ENCODE results near the gene PIGQ. TPM values are rescaled to one million over a fixed set of nuclear protein-coding genes. Genes with fewer than 3 reads are reported as not detected.

Gene PIGQ
- total RNA-seq, 1 experiment from 2014 or later, result 58.0 TPM

DNA sequence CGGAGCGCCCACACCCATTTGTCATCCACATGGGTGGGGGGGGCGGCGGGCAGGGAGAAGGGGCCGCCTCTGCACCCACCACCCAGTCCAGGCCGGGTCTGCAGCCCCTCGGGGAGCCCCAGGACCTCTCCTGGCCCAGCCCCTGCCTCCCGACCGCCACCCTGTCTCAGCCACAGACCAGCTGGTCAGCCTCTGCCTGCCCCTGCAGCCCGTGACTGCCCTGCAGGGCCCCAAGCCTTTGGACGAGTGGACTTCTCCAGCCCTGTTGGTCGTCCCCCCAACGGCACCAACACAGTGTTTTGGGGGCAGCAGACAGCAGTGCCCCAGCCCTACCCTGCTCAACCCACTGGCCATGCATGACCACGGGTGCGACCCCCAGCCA lies 8.4 kb upstream of the PIGQ start:
- Histone ChIP-seq H3K4me2 (ENCODE audit: insufficient read depth, insufficient read length, low read length) (no peak overlapping the region), H2AK5ac (ENCODE audit: insufficient read length, low read length) (no peak overlapping the region), H2AFZ (ENCODE audit: low read length) (no peak overlapping the region), H4K20me1 (ENCODE audit: control insufficient read depth, insufficient read depth, insufficient read length) (peaks cover 3% of the 10 kb centered on the region), H2BK15ac (ENCODE audit: low read depth, low read length) (no peak overlapping the region), H3K14ac (ENCODE audit: insufficient read depth, low read length) (no peak overlapping the region; the same call in 1 of the 2 replicates), H3K23ac (ENCODE audit: insufficient read length, low read depth, low read length) (no peak overlapping the region), H2BK12ac (ENCODE audit: insufficient read length, low read depth, low read length) (no peak overlapping the region), H3K23me2 (ENCODE audit: insufficient read length, low read depth, low read length, poor library complexity, severe bottlenecking) (no peaks in the 10 kb centered on the region), H4K5ac (ENCODE audit: insufficient read length, low read depth, low read length) (no peak overlapping the region), H3K27me3 (ENCODE audit: insufficient read depth, low read length) (peaks cover 2% of the 10 kb centered on the region; the same call in 1 of the 2 replicates), H3K79me1 (ENCODE audit: insufficient read depth, low read depth, low read length, poor library complexity, severe bottlenecking) (no peaks in the 10 kb centered on the region), H3K4ac (ENCODE audit: low read depth, low read length) (no peak overlapping the region), H3K18ac (ENCODE audit: insufficient read length, low read depth, low read length) (no peak overlapping the region), H3K9me3 (ENCODE audit: control insufficient read depth, low read depth, low read length) (no peaks in the 10 kb centered on the region), H2BK20ac (ENCODE audit: low read depth, low read length, poor library complexity, severe bottlenecking) (no peak overlapping the region), H3T11ph (ENCODE audit: low read length) (no peak overlapping the region), H2BK5ac (ENCODE audit: insufficient read length, low read length) (no peak overlapping the region), H3K27ac (ENCODE audit: insufficient read length, low read depth, low read length) (no peak overlapping the region), H4K91ac (ENCODE audit: insufficient read length, low read depth, low read length) (no peak overlapping the region), H4K8ac (replicated peaks; ENCODE audit: insufficient read length, low read depth, low read length) (no peak overlapping the region), H3K4me1 (ENCODE audit: insufficient read depth, low read length) (no peaks in the 10 kb centered on the region), H3K9ac (ENCODE audit: extremely low read depth, insufficient read length, low read length) (no peak overlapping the region), H3K56ac (ENCODE audit: insufficient read length, low read depth, low read length) (no peak overlapping the region), H3K79me2 (ENCODE audit: insufficient read depth, low read length) (no peaks in the 10 kb centered on the region), H2BK120ac (ENCODE audit: low read depth, low read length, poor library complexity, severe bottlenecking) (no peak overlapping the region)
- H3K27ac Mint-ChIP-seq, result no peak overlapping the region
- H3K9me3 Mint-ChIP-seq, result no peaks in the 10 kb centered on the region; a peak in 1 of 5 replicates
- no peak overlapping the region for H3K4me3 Mint-ChIP-seq
- H3K4me1 Mint-ChIP-seq, result peaks cover under 1 to 7% of the 10 kb centered on the region in 2 experiments; a peak in 3 of 4 replicates
- TF ChIP-seq, protein P1, sequence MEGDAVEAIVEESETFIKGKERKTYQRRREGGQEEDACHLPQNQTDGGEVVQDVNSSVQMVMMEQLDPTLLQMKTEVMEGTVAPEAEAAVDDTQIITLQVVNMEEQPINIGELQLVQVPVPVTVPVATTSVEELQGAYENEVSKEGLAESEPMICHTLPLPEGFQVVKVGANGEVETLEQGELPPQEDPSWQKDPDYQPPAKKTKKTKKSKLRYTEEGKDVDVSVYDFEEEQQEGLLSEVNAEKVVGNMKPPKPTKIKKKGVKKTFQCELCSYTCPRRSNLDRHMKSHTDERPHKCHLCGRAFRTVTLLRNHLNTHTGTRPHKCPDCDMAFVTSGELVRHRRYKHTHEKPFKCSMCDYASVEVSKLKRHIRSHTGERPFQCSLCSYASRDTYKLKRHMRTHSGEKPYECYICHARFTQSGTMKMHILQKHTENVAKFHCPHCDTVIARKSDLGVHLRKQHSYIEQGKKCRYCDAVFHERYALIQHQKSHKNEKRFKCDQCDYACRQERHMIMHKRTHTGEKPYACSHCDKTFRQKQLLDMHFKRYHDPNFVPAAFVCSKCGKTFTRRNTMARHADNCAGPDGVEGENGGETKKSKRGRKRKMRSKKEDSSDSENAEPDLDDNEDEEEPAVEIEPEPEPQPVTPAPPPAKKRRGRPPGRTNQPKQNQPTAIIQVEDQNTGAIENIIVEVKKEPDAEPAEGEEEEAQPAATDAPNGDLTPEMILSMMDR (conservative IDR thresholded peaks at IDR 0.05), result no peak
- no peaks in the 10 kb centered on the region; a peak in 1 of 7 replicates for H3K36me3 Mint-ChIP-seq (ENCODE audit: insufficient read depth in 1 of 3, low read depth in 3 of 3)
- no peak for DNase-seq
- WGBS (ENCODE audit: extremely low coverage, insufficient read length, low lambda C conversion rate), result no CpG with 5 or more reads among the region's 15 CpGs
- peaks cover 42% of the 10 kb centered on the region for H3K27me3 Mint-ChIP-seq (ENCODE audit: low read depth)
